ENCODE data around the gene SBNO2.

- TF ChIP-seq, protein P1, sequence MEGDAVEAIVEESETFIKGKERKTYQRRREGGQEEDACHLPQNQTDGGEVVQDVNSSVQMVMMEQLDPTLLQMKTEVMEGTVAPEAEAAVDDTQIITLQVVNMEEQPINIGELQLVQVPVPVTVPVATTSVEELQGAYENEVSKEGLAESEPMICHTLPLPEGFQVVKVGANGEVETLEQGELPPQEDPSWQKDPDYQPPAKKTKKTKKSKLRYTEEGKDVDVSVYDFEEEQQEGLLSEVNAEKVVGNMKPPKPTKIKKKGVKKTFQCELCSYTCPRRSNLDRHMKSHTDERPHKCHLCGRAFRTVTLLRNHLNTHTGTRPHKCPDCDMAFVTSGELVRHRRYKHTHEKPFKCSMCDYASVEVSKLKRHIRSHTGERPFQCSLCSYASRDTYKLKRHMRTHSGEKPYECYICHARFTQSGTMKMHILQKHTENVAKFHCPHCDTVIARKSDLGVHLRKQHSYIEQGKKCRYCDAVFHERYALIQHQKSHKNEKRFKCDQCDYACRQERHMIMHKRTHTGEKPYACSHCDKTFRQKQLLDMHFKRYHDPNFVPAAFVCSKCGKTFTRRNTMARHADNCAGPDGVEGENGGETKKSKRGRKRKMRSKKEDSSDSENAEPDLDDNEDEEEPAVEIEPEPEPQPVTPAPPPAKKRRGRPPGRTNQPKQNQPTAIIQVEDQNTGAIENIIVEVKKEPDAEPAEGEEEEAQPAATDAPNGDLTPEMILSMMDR (IDR thresholded peaks at IDR 0.05 in 4 of 5, conservative IDR thresholded peaks at IDR 0.05 in 1 of 5) = no peak
- peak; percentile 9 to 30 for TF ChIP-seq POLR2A (IDR thresholded peaks at IDR 0.05)
Measured at GRCh38 chr19:1151037-1151724, 22.9 kb downstream of the SBNO2 start.
